H1 (cell line): ENCODE measurements around the gene FARS2.

ENCODE experiments used
- ASH2L ChIP-seq: fragments of 200-600, 300-600 bp; sonication (generic); IDR thresholded peaks from one replicate; pipeline ENCODE4 v1.7.1; 2017; ENCODE audit warnings: low read length
- CEBPB ChIP-seq: IDR thresholded peaks from 2 replicates; pipeline ENCODE4 v1.6.1; 2012; ENCODE audit warnings: low read depth, low read length
- CTCF ChIP-seq, 3 experiments: IDR thresholded peaks; 1 replicate in 2 of 3; 2 replicates in 1 of 3; pipeline versions ENCODE4 v1.5.1 to v1.6.1; 2011; ENCODE audit warnings: low read length in 3 of 3, mild to moderate bottlenecking in 3 of 3, inconsistent platforms in 2 of 3, low read depth in 1 of 3, moderate library complexity in 1 of 3; ENCODE audit not compliant: insufficient read depth in 1 of 3; ENCODE audit errors: control extremely low read depth in 1 of 3
- EGR1 ChIP-seq: IDR thresholded peaks from 2 replicates; pipeline ENCODE4 v1.6.1; 2011; ENCODE audit warnings: low read depth, low read length, borderline replicate concordance
- EZH2 ChIP-seq: fragments of 200-600 bp; sonication (generic); IDR thresholded peaks from 2 replicates; pipeline ENCODE4 v1.7.1; 2012; ENCODE audit warnings: low read depth, mild to moderate bottlenecking, moderate library complexity, low read length, inconsistent platforms; ENCODE audit not compliant: severe bottlenecking
- GTF2F1 ChIP-seq: IDR thresholded peaks from 2 replicates; pipeline ENCODE4 v1.6.1; 2012; ENCODE audit warnings: low read depth, low read length, improper control_type of control experiment, borderline replicate concordance
- HDAC6 ChIP-seq: IDR thresholded peaks from one replicate; pipeline ENCODE4 v1.7.1; 2012; ENCODE audit warnings: low read depth, mild to moderate bottlenecking, inconsistent platforms, low read length, moderate library complexity
- POLR2AphosphoS5 ChIP-seq: IDR thresholded peaks from 2 replicates; pipeline ENCODE4 v1.6.1; 2011; ENCODE audit warnings: low read depth, low read length
- RAD21 ChIP-seq, 2 experiments: IDR thresholded peaks in 1 of 2; conservative IDR thresholded peaks in 1 of 2; 2 replicates each; pipeline ENCODE4 v1.6.1; 2011; ENCODE audit warnings: low read depth in 2 of 2, low read length in 2 of 2, improper control_type of control experiment in 1 of 2, inconsistent platforms in 1 of 2, mild to moderate bottlenecking in 1 of 2, moderate library complexity in 1 of 2
- SUZ12 ChIP-seq: fragments of 200-600 bp; sonication (generic); IDR thresholded peaks from 2 replicates; pipeline ENCODE4 v1.6.1; 2012; ENCODE audit warnings: mild to moderate bottlenecking, inconsistent platforms, low read length, moderate library complexity, mixed read lengths

GRCh38 chr6:5778906-5779305 lies 517.6 kb downstream of the FARS2 start:
- TF ChIP-seq EZH2 (no peak), ASH2L (no peak), GTF2F1 (no peak), SUZ12 (no peak), CTCF (IDR thresholded peaks at IDR 0.05; ENCODE audit: control extremely low read depth in 1 of 3, insufficient read depth in 1 of 3, low read depth in 1 of 3, low read length in 3 of 3) (no peak), RAD21 (IDR thresholded peaks at IDR 0.05 in 1 of 2, conservative IDR thresholded peaks at IDR 0.05 in 1 of 2; ENCODE audit: low read depth in 2 of 2, low read length in 2 of 2) (no peak), POLR2AphosphoS5 (no peak), HDAC6 (no peak), CEBPB (no peak), EGR1 (no peak)
